Astrocyte (in vitro differentiated cells and primary cell): Measurements from ENCODE around the gene TMEM80. TPM values are rescaled to one million over a fixed set of nuclear protein-coding genes. Genes with fewer than 3 reads are reported as not detected.
"Not testable (repeated sequence)": the region's sequence is repeated elsewhere in the genome, so short reads cannot be mapped to it uniquely, and the experiment has no call there.

Source experiments
- DNase-seq: peaks from one replicate; pipeline ENCODE4 v3.0.0-alpha.2; 2010; ENCODE audit warnings: low read depth
- FAIRE-seq: peaks from 2 replicates; lab custom pipeline; 2011; peaks lifted over from hg19 to GRCh38; lab: Jason Lieb, UNC
- H2AFZ ChIP-seq: 2 replicates; pipeline ENCODE4 v1.6.0; 2012; ENCODE audit warnings: low read depth, low read length, inconsistent platforms
- H3K27ac ChIP-seq: 2 replicates; pipeline ENCODE4 v1.5.1; 2011; ENCODE audit warnings: low read depth, low read length, inconsistent platforms
- H3K27me3 ChIP-seq: 2 replicates; pipeline ENCODE4 v1.6.0; 2011; ENCODE audit warnings: low read length, inconsistent platforms; ENCODE audit not compliant: insufficient read depth
- H3K36me3 ChIP-seq: 2 replicates; pipeline ENCODE4 v1.5.1; 2011; ENCODE audit warnings: low read length, inconsistent platforms; ENCODE audit not compliant: insufficient read depth
- H3K4me1 ChIP-seq: 2 replicates; pipeline ENCODE4 v1.5.1; 2011; ENCODE audit warnings: low read length, inconsistent platforms; ENCODE audit not compliant: insufficient read depth
- H3K4me2 ChIP-seq: 2 replicates; pipeline ENCODE4 v1.6.0; 2012; ENCODE audit warnings: low read length, inconsistent platforms
- H3K4me3 ChIP-seq: 2 replicates; pipeline ENCODE4 v1.5.1; 2011; ENCODE audit warnings: low read depth, mild to moderate bottlenecking, low read length, inconsistent platforms; ENCODE audit not compliant: insufficient read depth
- H3K79me2 ChIP-seq: 2 replicates; pipeline ENCODE4 v1.6.0; 2012; ENCODE audit warnings: mild to moderate bottlenecking, low read length, inconsistent platforms; ENCODE audit not compliant: insufficient read depth
- H3K9ac ChIP-seq: 2 replicates; pipeline ENCODE4 v1.6.0; 2012; ENCODE audit warnings: mild to moderate bottlenecking, low read length, inconsistent platforms
- H3K9me3 ChIP-seq: 2 replicates; pipeline ENCODE4 v1.5.1; 2012; ENCODE audit warnings: low read depth, mild to moderate bottlenecking, low read length, inconsistent platforms; ENCODE audit not compliant: insufficient read depth
- H4K20me1 ChIP-seq: 2 replicates; pipeline ENCODE4 v1.6.0; 2012; ENCODE audit warnings: low read length, inconsistent platforms; ENCODE audit not compliant: insufficient read depth
- H3K27ac Mint-ChIP-seq: one replicate; pipeline ENCODE4 v1.8.0; 2021; ENCODE audit warnings: mild to moderate bottlenecking, mixed read lengths; ENCODE audit not compliant: unreplicated experiment
- H3K27me3 Mint-ChIP-seq: one replicate; pipeline ENCODE4 v1.8.0; 2021; ENCODE audit warnings: low read depth, mixed read lengths; ENCODE audit not compliant: unreplicated experiment
- H3K36me3 Mint-ChIP-seq: one replicate; pipeline ENCODE4 v1.8.0; 2021; ENCODE audit warnings: low read depth, mixed read lengths; ENCODE audit not compliant: unreplicated experiment
- H3K4me1 Mint-ChIP-seq: one replicate; pipeline ENCODE4 v1.8.0; 2021; ENCODE audit warnings: low read depth, mixed read lengths; ENCODE audit not compliant: unreplicated experiment
- H3K4me3 Mint-ChIP-seq: one replicate; pipeline ENCODE4 v1.8.0; 2021; ENCODE audit warnings: mild to moderate bottlenecking, moderate library complexity, mixed read lengths; ENCODE audit not compliant: unreplicated experiment
- H3K9me3 Mint-ChIP-seq: one replicate; pipeline ENCODE4 v1.8.0; 2021; ENCODE audit warnings: mild to moderate bottlenecking, mixed read lengths; ENCODE audit not compliant: unreplicated experiment
- EZH2 ChIP-seq: IDR thresholded peaks from 2 replicates; pipeline ENCODE4 v1.6.1; 2012; ENCODE audit warnings: mild to moderate bottlenecking, low read length, inconsistent platforms; ENCODE audit not compliant: insufficient read depth
- total RNA-seq: library from RNA; stranded (reverse); gene quantifications from 2 replicates; pipeline ENCODE4 v1.2.1, GENCODE V29; 2021
- TF ChIP-seq, protein P1 (sequence below): IDR thresholded peaks from 2 replicates; pipeline ENCODE4 v1.5.1; 2011; ENCODE audit warnings: low read depth, mild to moderate bottlenecking, inconsistent platforms, low read length, moderate library complexity; ENCODE audit not compliant: insufficient read depth

The TMEM80 gene
- total RNA-seq, 1 donor from 2014 or later: 16.1 TPM

- peaks cover 7% of the 10 kb centered on the region for H3K27me3 ChIP-seq
- no peak overlapping the region for H3K27ac ChIP-seq
- H4K20me1 ChIP-seq: no peaks in the 10 kb centered on the region
- H2AFZ ChIP-seq: no peak overlapping the region
- FAIRE-seq: no peak
- no peaks in the 10 kb centered on the region for H3K4me1 ChIP-seq
- no peak for TF ChIP-seq EZH2
- TF ChIP-seq, protein P1, sequence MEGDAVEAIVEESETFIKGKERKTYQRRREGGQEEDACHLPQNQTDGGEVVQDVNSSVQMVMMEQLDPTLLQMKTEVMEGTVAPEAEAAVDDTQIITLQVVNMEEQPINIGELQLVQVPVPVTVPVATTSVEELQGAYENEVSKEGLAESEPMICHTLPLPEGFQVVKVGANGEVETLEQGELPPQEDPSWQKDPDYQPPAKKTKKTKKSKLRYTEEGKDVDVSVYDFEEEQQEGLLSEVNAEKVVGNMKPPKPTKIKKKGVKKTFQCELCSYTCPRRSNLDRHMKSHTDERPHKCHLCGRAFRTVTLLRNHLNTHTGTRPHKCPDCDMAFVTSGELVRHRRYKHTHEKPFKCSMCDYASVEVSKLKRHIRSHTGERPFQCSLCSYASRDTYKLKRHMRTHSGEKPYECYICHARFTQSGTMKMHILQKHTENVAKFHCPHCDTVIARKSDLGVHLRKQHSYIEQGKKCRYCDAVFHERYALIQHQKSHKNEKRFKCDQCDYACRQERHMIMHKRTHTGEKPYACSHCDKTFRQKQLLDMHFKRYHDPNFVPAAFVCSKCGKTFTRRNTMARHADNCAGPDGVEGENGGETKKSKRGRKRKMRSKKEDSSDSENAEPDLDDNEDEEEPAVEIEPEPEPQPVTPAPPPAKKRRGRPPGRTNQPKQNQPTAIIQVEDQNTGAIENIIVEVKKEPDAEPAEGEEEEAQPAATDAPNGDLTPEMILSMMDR: no peak
- H3K27me3 Mint-ChIP-seq: peaks cover 26% of the 10 kb centered on the region
- H3K36me3 ChIP-seq: no peaks in the 10 kb centered on the region
- H3K9me3 ChIP-seq: no peaks in the 10 kb centered on the region
- peaks cover 7% of the 10 kb centered on the region for H3K4me1 Mint-ChIP-seq
- no peaks in the 10 kb centered on the region for H3K79me2 ChIP-seq
- H3K4me3 Mint-ChIP-seq: no peak overlapping the region
- no peak overlapping the region for H3K4me3 ChIP-seq
- H3K4me2 ChIP-seq: no peak overlapping the region
- H3K9me3 Mint-ChIP-seq: no peaks in the 10 kb centered on the region
- DNase-seq: no peak
- H3K9ac ChIP-seq: no peak overlapping the region
- H3K27ac Mint-ChIP-seq: no peak overlapping the region
- H3K36me3 Mint-ChIP-seq: peaks cover 3% of the 10 kb centered on the region
Measured at GRCh38 chr11:737366-737765, 41.8 kb downstream of the TMEM80 start.

GRCh38 chr11:737899-738298 lies 42.3 kb downstream of the TMEM80 start:
- H3K4me1 Mint-ChIP-seq, H3K4me1 ChIP-seq, H3K36me3 Mint-ChIP-seq, H3K27me3 ChIP-seq, H3K27ac Mint-ChIP-seq, DNase-seq, H3K9me3 Mint-ChIP-seq, H3K4me3 ChIP-seq, H3K79me2 ChIP-seq, H3K36me3 ChIP-seq, H3K9me3 ChIP-seq, H3K27ac ChIP-seq, FAIRE-seq, H2AFZ ChIP-seq, H3K4me2 ChIP-seq, H3K9ac ChIP-seq, H4K20me1 ChIP-seq: not testable (repeated sequence)
- Mint-ChIP-seq H3K27me3 (peaks cover 24% of the 10 kb centered on the region), H3K4me3 (peak overlapping the region; percentile 27)

- TF ChIP-seq, protein P1: no peak
- TF ChIP-seq EZH2: no peak
- peaks cover 3% of the 10 kb centered on the region for H3K4me1 ChIP-seq
- H3K79me2 ChIP-seq: no peaks in the 10 kb centered on the region
- no peak overlapping the region for H3K27ac ChIP-seq
- Mint-ChIP-seq H3K36me3 (no peaks in the 10 kb centered on the region), H3K9me3 (no peaks in the 10 kb centered on the region), H3K4me1 (peaks cover 9% of the 10 kb centered on the region), H3K27me3 (peaks cover 12% of the 10 kb centered on the region), H3K27ac (no peak overlapping the region), H3K4me3 (no peak overlapping the region)
- H3K4me2 ChIP-seq: no peak overlapping the region
- no peak overlapping the region for H2AFZ ChIP-seq
- H3K4me3 ChIP-seq: no peak overlapping the region
- H3K27me3 ChIP-seq: peaks cover 5% of the 10 kb centered on the region
- no peaks in the 10 kb centered on the region for H3K36me3 ChIP-seq
- H3K9ac ChIP-seq: no peak overlapping the region
- DNase-seq (no peak), FAIRE-seq (no peak)
- no peaks in the 10 kb centered on the region for H4K20me1 ChIP-seq
- no peaks in the 10 kb centered on the region for H3K9me3 ChIP-seq
Measured at GRCh38 chr11:742156-742546, 46.5 kb downstream of the TMEM80 start.
